ENCODE measurements around the gene ERP27. TPM values are rescaled to one million over a fixed set of nuclear protein-coding genes. Genes with fewer than 3 reads are reported as not detected.
A peak's percentile ranks its signal among the peaks of the same experiment; 100 is the strongest.

ERP27 gene
- total and polyA plus RNA-seq, 2 donors (not counting 1 experiment from before 2014, with no cell fraction given) = 0.10 to 0.17 TPM

GRCh38 chr12:14886271-14886670, 52.1 kb downstream of the ERP27 start:
- Histone ChIP-seq H3K4me1 (ENCODE audit: control insufficient read depth, extremely low read depth, insufficient read depth, low read length) (peaks cover 6% of the 10 kb centered on the region), H3K9me3 (ENCODE audit: control insufficient read depth, insufficient read depth, low read depth, low read length) (no peaks in the 10 kb centered on the region), H3K4me2 (ENCODE audit: extremely low read depth, insufficient read depth, low read length) (no peak overlapping the region), H3K36me3 (ENCODE audit: control insufficient read depth, insufficient read depth, low read length) (no peaks in the 10 kb centered on the region), H3K79me2 (ENCODE audit: control insufficient read depth, insufficient read depth, low read length) (no peaks in the 10 kb centered on the region), H3K27me3 (ENCODE audit: control insufficient read depth, insufficient read depth, low read length) (peaks cover 2% of the 10 kb centered on the region), H4K20me1 (ENCODE audit: control insufficient read depth, extremely low read depth, insufficient read depth, low read length) (no peaks in the 10 kb centered on the region), H3K27ac (ENCODE audit: insufficient read depth, low read length) (no peak overlapping the region), H2AFZ (ENCODE audit: low read length) (no peak overlapping the region), H3K4me3 (replicated peaks in 1 of 4; ENCODE audit: control extremely low read depth in 1 of 4, insufficient read depth in 1 of 4, low read depth in 3 of 4, low read length in 4 of 4) (peak overlapping the region in 1 of 4 experiments; percentile 48), H3K9ac (ENCODE audit: insufficient read depth, low read length) (no peak overlapping the region)
- DNase-seq (ENCODE audit: low read depth in 2 of 2) = no peak
- TF ChIP-seq, protein P1, sequence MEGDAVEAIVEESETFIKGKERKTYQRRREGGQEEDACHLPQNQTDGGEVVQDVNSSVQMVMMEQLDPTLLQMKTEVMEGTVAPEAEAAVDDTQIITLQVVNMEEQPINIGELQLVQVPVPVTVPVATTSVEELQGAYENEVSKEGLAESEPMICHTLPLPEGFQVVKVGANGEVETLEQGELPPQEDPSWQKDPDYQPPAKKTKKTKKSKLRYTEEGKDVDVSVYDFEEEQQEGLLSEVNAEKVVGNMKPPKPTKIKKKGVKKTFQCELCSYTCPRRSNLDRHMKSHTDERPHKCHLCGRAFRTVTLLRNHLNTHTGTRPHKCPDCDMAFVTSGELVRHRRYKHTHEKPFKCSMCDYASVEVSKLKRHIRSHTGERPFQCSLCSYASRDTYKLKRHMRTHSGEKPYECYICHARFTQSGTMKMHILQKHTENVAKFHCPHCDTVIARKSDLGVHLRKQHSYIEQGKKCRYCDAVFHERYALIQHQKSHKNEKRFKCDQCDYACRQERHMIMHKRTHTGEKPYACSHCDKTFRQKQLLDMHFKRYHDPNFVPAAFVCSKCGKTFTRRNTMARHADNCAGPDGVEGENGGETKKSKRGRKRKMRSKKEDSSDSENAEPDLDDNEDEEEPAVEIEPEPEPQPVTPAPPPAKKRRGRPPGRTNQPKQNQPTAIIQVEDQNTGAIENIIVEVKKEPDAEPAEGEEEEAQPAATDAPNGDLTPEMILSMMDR (conservative IDR thresholded peaks at IDR 0.05 in 1 of 2, IDR thresholded peaks at IDR 0.05 in 1 of 2; ENCODE audit: low read depth in 1 of 2, low read length in 2 of 2) = no peak
- TF ChIP-seq EZH2 (IDR thresholded peaks at IDR 0.05; ENCODE audit: low read length, missing control alignments) = no peak

DNA sequence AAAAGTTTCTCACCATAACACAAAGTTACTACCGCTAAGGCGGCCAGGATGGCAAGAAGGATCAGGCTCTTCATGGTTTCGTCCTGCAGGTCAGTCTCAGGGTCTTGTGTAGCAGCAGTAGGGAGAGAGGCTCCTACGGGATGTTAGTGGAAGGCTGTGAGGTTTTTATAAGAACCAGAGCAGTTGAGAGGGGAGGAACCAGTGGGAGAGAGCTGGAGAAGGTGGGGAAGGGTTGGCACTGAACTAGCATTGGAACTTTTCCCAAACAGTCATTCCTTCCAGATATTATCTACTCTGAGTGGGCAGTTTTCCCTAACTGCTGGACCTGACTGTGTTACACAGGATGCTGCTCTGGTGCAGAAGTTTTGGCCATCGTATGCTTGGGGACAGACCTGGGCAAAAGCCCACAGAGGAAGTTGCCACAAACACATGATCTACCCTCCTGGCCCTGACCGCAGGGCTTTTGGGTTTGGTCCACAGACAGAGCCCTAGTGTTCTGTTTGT, 52.6 kb downstream of the ERP27 start, which contains the start of gene MGP:
Gene MGP (minus strand): TSS at position 137 of the 504 bp plus-strand sequence. CDS start 63 bp downstream, at position 74.
- no peak within 1 kb of the TSS for H3K9ac ChIP-seq (ENCODE audit: insufficient read depth, low read length)
- no peaks in the 10 kb centered on the region for H4K20me1 ChIP-seq (ENCODE audit: control insufficient read depth, extremely low read depth, insufficient read depth, low read length)
- peak within 1 kb of the TSS; percentile 3 to 48 (median 35) for H3K4me3 ChIP-seq (replicated peaks in 1 of 4; ENCODE audit: control extremely low read depth in 1 of 4, insufficient read depth in 1 of 4, low read depth in 3 of 4, low read length in 4 of 4)
- H2AFZ ChIP-seq (ENCODE audit: low read length) = peak within 1 kb of the TSS; percentile 18
- H3K9me3 ChIP-seq (ENCODE audit: control insufficient read depth, insufficient read depth, low read depth, low read length) = no peaks in the 10 kb centered on the region
- TF ChIP-seq, protein P1 (conservative IDR thresholded peaks at IDR 0.05 in 1 of 2, IDR thresholded peaks at IDR 0.05 in 1 of 2; ENCODE audit: low read depth in 1 of 2, low read length in 2 of 2) = no peak
- peak within 1 kb of the TSS; percentile 69 for H3K4me2 ChIP-seq (ENCODE audit: extremely low read depth, insufficient read depth, low read length)
- no peaks in the 10 kb centered on the region for H3K36me3 ChIP-seq (ENCODE audit: control insufficient read depth, insufficient read depth, low read length)
- peaks cover 6% of the 10 kb centered on the region for H3K4me1 ChIP-seq (ENCODE audit: control insufficient read depth, extremely low read depth, insufficient read depth, low read length)
- no peaks in the 10 kb centered on the region for H3K79me2 ChIP-seq (ENCODE audit: control insufficient read depth, insufficient read depth, low read length)
- DNase-seq (ENCODE audit: low read depth in 2 of 2) = peak; percentile 77 to 89
- peaks cover 2% of the 10 kb centered on the region for H3K27me3 ChIP-seq (ENCODE audit: control insufficient read depth, insufficient read depth, low read length)
- no peak within 1 kb of the TSS for H3K27ac ChIP-seq (ENCODE audit: insufficient read depth, low read length)

- no peak overlapping the region for H3K9ac ChIP-seq (ENCODE audit: insufficient read depth, low read length)
- TF ChIP-seq, protein P1 (conservative IDR thresholded peaks at IDR 0.05 in 1 of 2, IDR thresholded peaks at IDR 0.05 in 1 of 2; ENCODE audit: low read depth in 1 of 2, low read length in 2 of 2) = no peak
- TF ChIP-seq EZH2 (IDR thresholded peaks at IDR 0.05; ENCODE audit: low read length, missing control alignments) = no peak
- peaks cover 2% of the 10 kb centered on the region for H3K27me3 ChIP-seq (ENCODE audit: control insufficient read depth, insufficient read depth, low read length)
- H3K9me3 ChIP-seq (ENCODE audit: control insufficient read depth, insufficient read depth, low read depth, low read length) = no peaks in the 10 kb centered on the region
- H3K4me3 ChIP-seq (replicated peaks in 1 of 4; ENCODE audit: control extremely low read depth in 1 of 4, insufficient read depth in 1 of 4, low read depth in 3 of 4, low read length in 4 of 4) = peak overlapping the region; percentile 2 to 48 (median 22)
- DNase-seq (ENCODE audit: low read depth in 2 of 2) = peak; percentile 83 to 88
- no peaks in the 10 kb centered on the region for H3K79me2 ChIP-seq (ENCODE audit: control insufficient read depth, insufficient read depth, low read length)
- no peaks in the 10 kb centered on the region for H3K36me3 ChIP-seq (ENCODE audit: control insufficient read depth, insufficient read depth, low read length)
- H3K4me2 ChIP-seq (ENCODE audit: extremely low read depth, insufficient read depth, low read length) = peak overlapping the region; percentile 69
- peaks cover 6% of the 10 kb centered on the region for H3K4me1 ChIP-seq (ENCODE audit: control insufficient read depth, extremely low read depth, insufficient read depth, low read length)
- peak overlapping the region; percentile 23 for H2AFZ ChIP-seq (ENCODE audit: low read length)
- no peaks in the 10 kb centered on the region for H4K20me1 ChIP-seq (ENCODE audit: control insufficient read depth, extremely low read depth, insufficient read depth, low read length)
- no peak overlapping the region for H3K27ac ChIP-seq (ENCODE audit: insufficient read depth, low read length)
Observed at GRCh38 chr12:14884458-14884878, 53.9 kb downstream of the ERP27 start.

Measured in fibroblast of lung (primary cell).